ENCODE results near the gene LYL1. TPM values are rescaled to one million over a fixed set of nuclear protein-coding genes. Genes with fewer than 3 reads are reported as not detected.

Gene LYL1
- total and polyA plus RNA-seq, 4 donors, result 0.35 to 69.7 (median 2.3) TPM

- H3K9ac ChIP-seq (ENCODE audit: low read depth in 1 of 2, low read length in 2 of 2), result no peak overlapping the region
- TF ChIP-seq GABPA (IDR thresholded peaks at IDR 0.05 in 1 of 2, conservative IDR thresholded peaks at IDR 0.05 in 1 of 2) (no peak), YY1 (IDR thresholded peaks at IDR 0.05) (no peak), RAD21 (IDR thresholded peaks at IDR 0.05) (no peak)
- H3K27me3 ChIP-seq (ENCODE audit: control insufficient read depth in 4 of 4, insufficient read depth in 4 of 4, low read length in 3 of 4), result no peaks in the 10 kb centered on the region
- H3K27ac ChIP-seq (ENCODE audit: low read depth in 1 of 2, low read length in 2 of 2), result no peak overlapping the region
- DNase-seq (ENCODE audit: low spot score), result no peak
- H3K9me3 ChIP-seq (ENCODE audit: control insufficient read depth in 4 of 4, low read length in 3 of 4), result no peaks in the 10 kb centered on the region
- WGBS, result 93% methylated on average over 32 of the region's 32 CpGs
- peaks cover 0 to 11% (median 0%) of the 10 kb centered on the region in 4 donors for H3K36me3 ChIP-seq (ENCODE audit: control insufficient read depth in 4 of 4, insufficient read depth in 3 of 4, low read depth in 1 of 4, low read length in 3 of 4)
- no peak overlapping the region for H3K4me3 ChIP-seq (ENCODE audit: low read depth in 1 of 3, low read length in 3 of 3)
- peaks cover 0 to 9% (median 2%) of the 10 kb centered on the region in 4 donors for H3K4me1 ChIP-seq (ENCODE audit: control insufficient read depth in 4 of 4, insufficient read depth in 4 of 4, low read length in 3 of 4)
Observed at GRCh38 chr19:13070425-13071140, 32.1 kb downstream of the LYL1 start.

- H3K27ac ChIP-seq (ENCODE audit: low read depth in 1 of 2, low read length in 2 of 2), result no peak overlapping the region
- 73% methylated on average over 20 of the region's 20 CpGs for WGBS
Observed at GRCh38 chr19:13069415-13070359, 33.0 kb downstream of the LYL1 start.

More at GRCh38 chr19:13069415-13070359, 33.0 kb downstream of the LYL1 start:
- peaks cover 0 to 5% (median 0%) of the 10 kb centered on the region in 4 donors for H3K36me3 ChIP-seq (ENCODE audit: control insufficient read depth in 4 of 4, insufficient read depth in 3 of 4, low read depth in 1 of 4, low read length in 3 of 4)
- peaks cover 0 to 9% (median 2%) of the 10 kb centered on the region in 4 donors for H3K4me1 ChIP-seq (ENCODE audit: control insufficient read depth in 4 of 4, insufficient read depth in 4 of 4, low read length in 3 of 4)
- DNase-seq (ENCODE audit: low spot score), result peak; percentile 80
- no peak overlapping the region for H3K9ac ChIP-seq (ENCODE audit: low read depth in 1 of 2, low read length in 2 of 2)
- no peaks in the 10 kb centered on the region for H3K9me3 ChIP-seq (ENCODE audit: control insufficient read depth in 4 of 4, low read length in 3 of 4)
- no peak for TF ChIP-seq TAF1 (conservative IDR thresholded peaks at IDR 0.05)
- TF ChIP-seq RXRA (IDR thresholded peaks at IDR 0.05), result no peak
- no peak for TF ChIP-seq FOXA2 (IDR thresholded peaks at IDR 0.05)
- TF ChIP-seq ATF3 (IDR thresholded peaks at IDR 0.05), result no peak
- TF ChIP-seq REST (IDR thresholded peaks at IDR 0.05), result no peak
- TF ChIP-seq NR2F2 (IDR thresholded peaks at IDR 0.05), result no peak
- no peak for TF ChIP-seq HNF4G (IDR thresholded peaks at IDR 0.05)
- no peak for TF ChIP-seq EGR1 (IDR thresholded peaks at IDR 0.05; ENCODE audit: low read depth in 2 of 2)
- TF ChIP-seq HNF4A (conservative IDR thresholded peaks at IDR 0.05), result no peak
- no peak for TF ChIP-seq ZBTB33 (IDR thresholded peaks at IDR 0.05)
- no peak for TF ChIP-seq GABPA (IDR thresholded peaks at IDR 0.05 in 1 of 2, conservative IDR thresholded peaks at IDR 0.05 in 1 of 2)
- TF ChIP-seq FOXA1 (IDR thresholded peaks at IDR 0.05), result no peak
- TF ChIP-seq CTCF (IDR thresholded peaks at IDR 0.05; ENCODE audit: low read depth, low read length, missing input control), result no peak
- no peak for TF ChIP-seq RAD21 (IDR thresholded peaks at IDR 0.05)
- TF ChIP-seq JUND (IDR thresholded peaks at IDR 0.05), result no peak
- no peak for TF ChIP-seq MAX (IDR thresholded peaks at IDR 0.05)
- no peak for TF ChIP-seq YY1 (IDR thresholded peaks at IDR 0.05)
- no peaks in the 10 kb centered on the region for H3K27me3 ChIP-seq (ENCODE audit: control insufficient read depth in 4 of 4, insufficient read depth in 4 of 4, low read length in 3 of 4)
- no peak overlapping the region for H3K4me3 ChIP-seq (ENCODE audit: low read depth in 1 of 3, low read length in 3 of 3)
